BE2C (cell line): ENCODE data around the gene MRPS2.

Experiments used
- DNase-seq: peaks from one replicate; pipeline ENCODE4 v3.0.0-alpha.2; 2020
- H3K27me3 ChIP-seq: fragments of 250-450 bp; sonication (Bioruptor Pico); 2 replicates; pipeline ENCODE4 v1.5.1; 2020; ENCODE audit warnings: mild to moderate bottlenecking
- H3K36me3 ChIP-seq: fragments of 250-450 bp; sonication (Bioruptor Pico); 2 replicates; pipeline ENCODE4 v1.5.1; 2020; ENCODE audit warnings: mild to moderate bottlenecking
- H3K4me1 ChIP-seq: fragments of 250-450 bp; sonication (Bioruptor Pico); 2 replicates; pipeline ENCODE4 v1.5.1; 2020
- H3K4me3 ChIP-seq: 2 replicates; pipeline ENCODE4 v1.5.1; 2011; ENCODE audit warnings: low read depth, low read length
- H3K9me3 ChIP-seq: fragments of 250-450 bp; sonication (Bioruptor Pico); 2 replicates; pipeline ENCODE4 v1.5.1; 2020
- CTCF ChIP-seq: IDR thresholded peaks from 2 replicates; pipeline ENCODE4 v1.5.1; 2012; ENCODE audit warnings: mild to moderate bottlenecking, low read depth, low read length

MRPS2 gene

GRCh38 chr9:135485832-135486231, 14.7 kb upstream of the MRPS2 start:
- Histone ChIP-seq H3K4me1 (no peaks in the 10 kb centered on the region), H3K4me3 (no peak overlapping the region), H3K36me3 (no peaks in the 10 kb centered on the region), H3K9me3 (no peaks in the 10 kb centered on the region), H3K27me3 (no peaks in the 10 kb centered on the region)
- TF ChIP-seq CTCF: no peak
- DNase-seq: no peak

GRCh38 chr9:135486267-135487065, 14.0 kb upstream of the MRPS2 start:
- TF ChIP-seq CTCF: no peak
- no peaks in the 10 kb centered on the region for H3K36me3 ChIP-seq
- no peak overlapping the region for H3K4me3 ChIP-seq
- no peak for DNase-seq
- H3K4me1 ChIP-seq: no peaks in the 10 kb centered on the region
- no peaks in the 10 kb centered on the region for H3K27me3 ChIP-seq
- no peaks in the 10 kb centered on the region for H3K9me3 ChIP-seq

- no peak for TF ChIP-seq CTCF
- H3K9me3 ChIP-seq: no peaks in the 10 kb centered on the region
- no peaks in the 10 kb centered on the region for H3K4me1 ChIP-seq
- DNase-seq: no peak
- H3K27me3 ChIP-seq: no peaks in the 10 kb centered on the region
- no peak overlapping the region for H3K4me3 ChIP-seq
- no peaks in the 10 kb centered on the region for H3K36me3 ChIP-seq
Observed at GRCh38 chr9:135487281-135488012, 13.0 kb upstream of the MRPS2 start.

GRCh38 chr9:135488013-135488330, 12.5 kb upstream of the MRPS2 start:
- no peak for DNase-seq
- no peaks in the 10 kb centered on the region for H3K36me3 ChIP-seq
- TF ChIP-seq CTCF: no peak
- no peaks in the 10 kb centered on the region for H3K4me1 ChIP-seq
- H3K27me3 ChIP-seq: no peaks in the 10 kb centered on the region
- H3K4me3 ChIP-seq: no peak overlapping the region
- H3K9me3 ChIP-seq: no peaks in the 10 kb centered on the region

GRCh38 chr9:135488527-135488926, 12.0 kb upstream of the MRPS2 start:
- no peaks in the 10 kb centered on the region for H3K27me3 ChIP-seq
- no peaks in the 10 kb centered on the region for H3K36me3 ChIP-seq
- no peaks in the 10 kb centered on the region for H3K9me3 ChIP-seq
- no peaks in the 10 kb centered on the region for H3K4me1 ChIP-seq
- no peak for DNase-seq
- H3K4me3 ChIP-seq: no peak overlapping the region
- no peak for TF ChIP-seq CTCF

GRCh38 chr9:135489188-135489906, 11.1 kb upstream of the MRPS2 start:
- TF ChIP-seq CTCF: no peak
- H3K36me3 ChIP-seq: no peaks in the 10 kb centered on the region
- H3K4me3 ChIP-seq: no peak overlapping the region
- H3K27me3 ChIP-seq: no peaks in the 10 kb centered on the region
- DNase-seq: no peak
- no peaks in the 10 kb centered on the region for H3K4me1 ChIP-seq
- H3K9me3 ChIP-seq: no peaks in the 10 kb centered on the region
